Retinal pigment epithelial cell (primary cell): Measurements from ENCODE around the gene XBP1.
A peak's percentile ranks its signal among the peaks of the same experiment; 100 is the strongest.
"Not testable (repeated sequence)": the region's sequence is repeated elsewhere in the genome, so short reads cannot be mapped to it uniquely, and the experiment has no call there.

Experiments used
- DNase-seq: peaks from one replicate; pipeline ENCODE4 v3.0.0-alpha.2; 2010; ENCODE audit warnings: low read depth
- H3K4me3 ChIP-seq: 2 replicates; pipeline ENCODE4 v1.5.1; 2011; ENCODE audit warnings: mild to moderate bottlenecking, low read length, control low read depth, moderate library complexity
- CTCF ChIP-seq: conservative IDR thresholded peaks from 2 replicates; pipeline ENCODE4 v1.5.1; 2011; ENCODE audit warnings: low read depth, low read length, control low read depth, inconsistent platforms

The XBP1 gene

GRCh38 chr22:28800308-28801041, at the start of gene XBP1:
Gene XBP1 (minus strand): TSS chr22:28800569.
- DNase-seq, result peak; percentile 75
- no peak for TF ChIP-seq CTCF
- peak within 1 kb of the TSS; percentile 93 for H3K4me3 ChIP-seq

DNA sequence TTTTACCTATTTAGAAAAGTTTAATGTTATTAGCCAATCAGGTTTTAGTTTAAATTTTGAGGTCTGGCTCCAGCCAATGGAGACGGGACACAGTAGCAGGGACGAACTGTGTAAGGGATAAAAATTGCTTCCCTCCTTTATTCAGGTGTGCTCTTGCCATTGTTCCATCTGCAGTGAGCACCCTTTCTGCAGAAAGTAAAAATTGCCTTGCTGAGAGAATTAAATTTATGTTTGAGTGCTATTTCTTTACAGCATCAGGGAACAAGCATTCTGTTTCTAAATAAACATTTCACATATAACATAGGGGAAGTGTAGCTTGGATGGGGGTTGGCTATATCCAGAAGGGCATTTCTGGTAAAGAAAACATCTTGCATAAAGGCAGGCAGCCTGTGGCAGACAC, 46.6 kb upstream of the XBP1 start:
- TF ChIP-seq CTCF, result no peak
- H3K4me3 ChIP-seq, result no peak overlapping the region
- no peak for DNase-seq

GRCh38 chr22:28844277-28844676, 43.9 kb upstream of the XBP1 start:
- DNase-seq, H3K4me3 ChIP-seq: not testable (repeated sequence)

- DNase-seq, result no peak
- TF ChIP-seq CTCF, result no peak
- no peak overlapping the region for H3K4me3 ChIP-seq
Measured at GRCh38 chr22:28843633-28844032, 43.3 kb upstream of the XBP1 start.

DNA sequence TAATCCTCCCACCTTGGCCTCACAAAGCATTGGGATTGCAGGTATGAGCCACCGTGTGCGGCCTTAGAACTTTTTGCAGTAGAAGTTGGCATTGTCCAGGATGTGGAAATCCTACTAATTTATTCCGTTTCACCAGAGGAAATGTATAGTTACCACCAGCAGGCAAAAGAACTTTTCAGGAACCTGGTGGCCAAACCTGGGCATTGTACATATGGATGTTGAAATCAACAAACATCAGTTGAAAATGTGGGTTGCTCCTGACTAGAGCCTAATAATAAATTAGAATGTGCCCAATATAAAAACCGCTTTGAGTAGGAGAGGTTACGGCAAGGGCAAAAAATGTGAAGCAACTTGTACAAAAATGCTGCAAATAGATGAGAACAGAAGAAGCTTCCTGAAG, 40.7 kb upstream of the XBP1 start:
- TF ChIP-seq CTCF, result no peak
- no peak overlapping the region for H3K4me3 ChIP-seq
- DNase-seq, result no peak

- TF ChIP-seq CTCF, result no peak
- no peak overlapping the region for H3K4me3 ChIP-seq
- DNase-seq, result no peak
Measured at GRCh38 chr22:28838971-28839370, 38.6 kb upstream of the XBP1 start.

DNA sequence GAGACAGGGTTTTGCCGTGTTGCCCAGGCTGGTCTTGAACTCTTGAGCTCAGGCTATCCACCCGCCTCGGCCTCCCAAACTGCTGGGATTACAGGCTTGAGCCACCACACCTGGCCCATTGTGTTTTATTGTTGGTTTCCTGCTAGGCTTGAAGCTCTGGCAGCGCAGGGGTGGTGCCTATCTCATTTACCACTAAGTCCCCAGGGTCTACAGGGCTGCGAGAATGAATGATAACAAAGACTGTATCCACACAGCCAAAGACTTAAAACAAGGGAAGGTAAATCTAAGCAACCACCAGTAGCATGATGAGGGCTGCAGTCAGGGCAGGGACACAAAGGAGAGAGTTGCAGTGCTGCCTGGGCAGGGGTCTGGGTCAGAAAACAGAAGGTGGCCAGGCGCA, 37.3 kb upstream of the XBP1 start:
- DNase-seq, result no peak
- TF ChIP-seq CTCF, result no peak
- H3K4me3 ChIP-seq, result no peak overlapping the region
